WERI-Rb-1 (cell line): ENCODE measurements around the gene STX1B.

Experiments
- DNase-seq: peaks from one replicate; pipeline ENCODE4 v3.0.0-alpha.2; 2020
- H3K27ac ChIP-seq: fragments of 250-450 bp; sonication (Bioruptor Pico); 2 replicates; pipeline ENCODE4 v1.5.1; 2020; ENCODE audit warnings: mild to moderate bottlenecking, moderate library complexity
- H3K27me3 ChIP-seq: fragments of 250-450 bp; sonication (Bioruptor Pico); 2 replicates; pipeline ENCODE4 v1.5.1; 2021; ENCODE audit warnings: mild to moderate bottlenecking, low read depth, moderate library complexity; ENCODE audit not compliant: insufficient read depth, severe bottlenecking
- H3K36me3 ChIP-seq: fragments of 250-450 bp; sonication (Bioruptor Pico); 2 replicates; pipeline ENCODE4 v1.5.1; 2020; ENCODE audit warnings: mild to moderate bottlenecking, moderate library complexity
- H3K4me3 ChIP-seq: 2 replicates; pipeline ENCODE4 v1.5.1; 2011; ENCODE audit warnings: low read depth, mild to moderate bottlenecking, control low read depth, low read length
- H3K9me3 ChIP-seq: fragments of 250-450 bp; sonication (Bioruptor Pico); 2 replicates; pipeline ENCODE4 v1.5.1; 2021; ENCODE audit warnings: mild to moderate bottlenecking, moderate library complexity; ENCODE audit not compliant: severe bottlenecking
- CTCF ChIP-seq: IDR thresholded peaks from 2 replicates; pipeline ENCODE4 v1.5.1; 2011; ENCODE audit warnings: low read depth, mild to moderate bottlenecking, control low read depth, inconsistent platforms, low read length

The STX1B gene

GRCh38 chr16:31006086-31006385 is 4.4 kb downstream of the STX1B start:
- peak; percentile 85 for DNase-seq
- no peaks in the 10 kb centered on the region for H3K9me3 ChIP-seq
- no peaks in the 10 kb centered on the region for H3K36me3 ChIP-seq
- no peaks in the 10 kb centered on the region for H3K27me3 ChIP-seq
- peak overlapping the region; percentile 2 for H3K4me3 ChIP-seq
- peak overlapping the region; percentile 94 for H3K27ac ChIP-seq
- no peak for TF ChIP-seq CTCF

- peak overlapping the region; percentile 2 for H3K4me3 ChIP-seq
- no peaks in the 10 kb centered on the region for H3K27me3 ChIP-seq
- no peak for TF ChIP-seq CTCF
- DNase-seq = peak; percentile 58
- peak overlapping the region; percentile 94 for H3K27ac ChIP-seq
- no peaks in the 10 kb centered on the region for H3K9me3 ChIP-seq
- H3K36me3 ChIP-seq = peaks cover 4% of the 10 kb centered on the region; the same call in 1 of the 2 replicates
Observed at GRCh38 chr16:31005350-31006085, 4.9 kb downstream of the STX1B start.

- no peak for DNase-seq
- no peaks in the 10 kb centered on the region for H3K9me3 ChIP-seq
- H3K27ac ChIP-seq = no peak overlapping the region
- H3K36me3 ChIP-seq = peaks cover 4% of the 10 kb centered on the region; the same call in 1 of the 2 replicates
- TF ChIP-seq CTCF = no peak
- H3K4me3 ChIP-seq = no peak overlapping the region
- no peaks in the 10 kb centered on the region for H3K27me3 ChIP-seq
Observed at GRCh38 chr16:31004658-31005057, 5.8 kb downstream of the STX1B start.

GRCh38 chr16:31003744-31004143 is 6.7 kb downstream of the STX1B start:
- TF ChIP-seq CTCF = no peak
- peaks cover 4% of the 10 kb centered on the region; the same call in 1 of the 2 replicates for H3K36me3 ChIP-seq
- H3K27me3 ChIP-seq = no peaks in the 10 kb centered on the region
- H3K9me3 ChIP-seq = no peaks in the 10 kb centered on the region
- DNase-seq = no peak
- peak overlapping the region; percentile 87 for H3K27ac ChIP-seq
- no peak overlapping the region for H3K4me3 ChIP-seq

GRCh38 chr16:31002862-31003341 is 7.5 kb downstream of the STX1B start:
- Histone ChIP-seq H3K27ac (peak overlapping the region; percentile 87), H3K9me3 (no peaks in the 10 kb centered on the region), H3K4me3 (no peak overlapping the region), H3K27me3 (no peaks in the 10 kb centered on the region), H3K36me3 (peaks cover 4% of the 10 kb centered on the region; the same call in 1 of the 2 replicates)
- peak; percentile 67 for DNase-seq
- no peak for TF ChIP-seq CTCF
